GM21423 (cell line): ENCODE measurements around the gene CLCN2.
A peak's percentile ranks its signal among the peaks of the same experiment; 100 is the strongest.
"Not testable (repeated sequence)": the region's sequence is repeated elsewhere in the genome, so short reads cannot be mapped to it uniquely, and the experiment has no call there.

Experiments
- ATAC-seq: cut with Tn5 transposase; IDR thresholded peaks from one replicate; pipeline ENCODE4 v1.9.1; 2021; ENCODE audit warnings: mild to moderate bottlenecking, moderate library complexity; ENCODE audit not compliant: unreplicated experiment

CLCN2 gene

DNA sequence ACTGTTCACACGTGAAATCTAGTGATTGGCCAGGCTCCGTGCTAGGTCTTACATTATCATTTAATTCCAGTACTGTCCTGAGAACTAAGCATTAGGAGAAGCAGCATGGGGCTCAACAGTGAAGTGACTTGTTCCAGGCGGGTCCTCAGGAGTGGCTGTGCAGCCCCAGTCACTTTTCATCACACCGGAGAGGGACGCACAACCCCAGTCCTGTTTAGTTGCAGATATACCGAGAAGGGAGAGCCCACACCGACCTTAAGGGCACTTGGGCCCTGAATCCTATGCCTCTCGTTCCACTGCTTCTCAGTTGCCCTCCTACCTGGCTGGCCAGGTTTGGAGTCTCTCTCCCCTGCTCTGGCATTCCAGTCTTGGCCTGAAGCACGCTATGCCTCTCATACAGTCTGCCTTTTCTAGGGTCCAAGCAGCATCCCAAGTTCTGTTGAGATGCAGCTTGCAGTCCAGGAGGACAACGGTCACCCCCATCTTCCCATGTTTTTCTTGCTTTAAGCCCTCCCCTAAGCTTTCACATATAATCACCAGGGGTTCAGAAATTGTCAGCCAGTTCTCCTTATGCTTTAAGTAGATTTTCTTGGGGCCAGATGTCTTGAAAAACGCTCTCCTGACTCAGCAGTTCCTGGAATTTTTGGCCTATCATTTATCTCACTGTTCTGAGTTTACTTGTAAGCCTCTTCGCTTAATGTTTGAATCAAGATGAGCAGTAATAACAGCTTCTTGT is 13.9 kb downstream of the CLCN2 start:
- no peak for ATAC-seq

DNA sequence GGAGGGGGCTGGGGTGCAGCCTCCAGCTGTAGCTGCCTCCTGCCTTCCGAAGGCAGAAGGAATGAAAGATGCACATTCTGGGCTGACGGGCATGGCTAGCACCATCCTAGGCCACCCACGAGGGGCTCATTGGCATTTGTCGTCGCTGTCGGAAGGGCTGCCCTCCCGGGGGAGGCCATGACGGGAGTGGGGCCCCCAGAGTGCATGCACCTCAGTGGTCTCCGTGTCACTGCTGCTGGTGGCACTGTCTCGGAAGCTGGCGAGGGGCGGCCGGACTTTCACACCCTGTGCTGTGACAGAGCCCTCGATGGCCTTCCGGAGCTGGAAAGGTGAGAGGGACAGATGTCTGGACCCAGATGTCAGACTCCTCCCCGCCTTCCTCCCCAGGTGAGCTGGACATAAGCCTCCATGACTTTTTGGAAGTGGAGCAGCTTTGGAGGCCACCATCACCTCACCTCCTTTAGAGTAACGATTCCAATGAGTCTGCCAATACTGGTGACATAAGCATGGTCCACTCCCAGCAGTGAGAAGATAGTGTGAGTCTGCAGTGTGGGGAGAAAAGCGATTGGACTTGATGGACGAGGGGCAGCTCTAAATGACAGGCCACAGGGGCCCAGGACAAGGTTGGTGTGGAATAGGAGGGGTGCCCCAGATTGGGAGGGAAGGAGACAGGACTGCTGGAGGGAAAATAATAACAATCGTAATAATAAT is 14.8 kb downstream of the CLCN2 start:
- no peak for ATAC-seq

DNA sequence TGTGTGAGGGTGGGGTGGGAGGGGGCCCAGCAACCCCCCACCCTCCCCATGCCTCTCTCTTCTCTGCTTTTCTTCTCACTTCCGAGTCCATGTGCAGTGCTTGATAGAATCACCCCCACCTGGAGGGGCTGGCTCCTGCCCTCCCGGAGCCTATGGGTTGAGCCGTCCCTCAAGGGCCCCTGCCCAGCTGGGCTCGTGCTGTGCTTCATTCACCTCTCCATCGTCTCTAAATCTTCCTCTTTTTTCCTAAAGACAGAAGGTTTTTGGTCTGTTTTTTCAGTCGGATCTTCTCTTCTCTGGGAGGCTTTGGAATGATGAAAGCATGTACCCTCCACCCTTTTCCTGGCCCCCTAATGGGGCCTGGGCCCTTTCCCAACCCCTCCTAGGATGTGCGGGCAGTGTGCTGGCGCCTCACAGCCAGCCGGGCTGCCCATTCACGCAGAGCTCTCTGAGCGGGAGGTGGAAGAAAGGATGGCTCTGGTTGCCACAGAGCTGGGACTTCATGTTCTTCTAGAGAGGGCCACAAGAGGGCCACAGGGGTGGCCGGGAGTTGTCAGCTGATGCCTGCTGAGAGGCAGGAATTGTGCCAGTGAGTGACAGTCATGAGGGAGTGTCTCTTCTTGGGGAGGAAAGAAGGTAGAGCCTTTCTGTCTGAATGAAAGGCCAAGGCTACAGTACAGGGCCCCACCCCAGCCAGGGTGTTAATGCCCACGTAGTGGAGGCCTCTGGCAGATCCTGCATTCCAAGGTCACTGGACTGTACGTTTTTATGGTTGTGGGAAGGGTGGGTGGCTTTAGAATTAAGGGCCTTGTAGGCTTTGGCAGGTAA is 15.9 kb downstream of the CLCN2 start:
- no peak for ATAC-seq

DNA sequence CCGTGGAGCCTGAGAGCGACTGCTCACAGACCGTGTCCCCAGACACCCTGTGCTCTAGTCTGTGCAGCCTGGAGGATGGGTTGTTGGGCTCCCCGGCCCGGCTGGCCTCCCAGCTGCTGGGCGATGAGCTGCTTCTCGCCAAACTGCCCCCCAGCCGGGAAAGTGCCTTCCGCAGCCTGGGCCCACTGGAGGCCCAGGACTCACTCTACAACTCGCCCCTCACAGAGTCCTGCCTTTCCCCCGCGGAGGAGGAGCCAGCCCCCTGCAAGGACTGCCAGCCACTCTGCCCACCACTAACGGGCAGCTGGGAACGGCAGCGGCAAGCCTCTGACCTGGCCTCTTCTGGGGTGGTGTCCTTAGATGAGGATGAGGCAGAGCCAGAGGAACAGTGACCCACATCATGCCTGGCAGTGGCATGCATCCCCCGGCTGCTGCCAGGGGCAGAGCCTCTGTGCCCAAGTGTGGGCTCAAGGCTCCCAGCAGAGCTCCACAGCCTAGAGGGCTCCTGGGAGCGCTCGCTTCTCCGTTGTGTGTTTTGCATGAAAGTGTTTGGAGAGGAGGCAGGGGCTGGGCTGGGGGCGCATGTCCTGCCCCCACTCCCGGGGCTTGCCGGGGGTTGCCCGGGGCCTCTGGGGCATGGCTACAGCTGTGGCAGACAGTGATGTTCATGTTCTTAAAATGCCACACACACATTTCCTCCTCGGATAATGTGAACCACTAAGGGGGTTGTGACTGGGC is 16.7 kb downstream of the CLCN2 start:
- no peak for ATAC-seq

DNA sequence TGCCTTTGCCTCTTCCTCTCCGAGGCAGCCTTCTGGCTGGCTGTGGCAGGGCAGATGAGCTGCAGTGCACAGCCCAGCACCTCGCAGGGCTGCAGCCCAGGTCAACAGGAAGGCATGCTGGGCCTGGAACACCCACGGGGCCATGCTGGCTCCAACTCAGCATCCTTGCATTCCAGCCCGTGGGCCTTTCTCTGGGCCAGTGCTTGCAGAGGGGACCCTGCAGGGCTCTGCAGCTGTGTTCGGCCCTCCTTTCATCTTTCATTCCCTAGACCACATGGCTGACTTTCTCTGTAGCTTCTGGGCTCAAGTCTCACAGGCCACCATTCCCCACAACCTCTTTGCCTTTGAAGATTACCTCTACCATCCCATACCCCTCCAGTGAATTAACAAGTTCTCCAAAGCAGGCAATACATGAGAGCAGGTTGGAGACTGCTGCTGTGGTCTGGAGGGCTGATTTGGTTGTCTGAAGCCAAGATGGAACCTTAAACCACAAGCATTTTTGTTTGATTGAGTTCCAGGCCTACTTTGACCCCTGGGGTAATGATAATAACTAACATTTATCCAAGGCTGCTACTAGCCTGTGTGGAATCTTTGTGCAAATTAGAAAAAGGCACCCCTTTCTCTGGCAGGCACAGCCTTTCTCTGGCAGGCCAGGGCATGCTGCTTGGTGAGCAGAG is 18.1 kb downstream of the CLCN2 start:
- ATAC-seq = no peak

DNA sequence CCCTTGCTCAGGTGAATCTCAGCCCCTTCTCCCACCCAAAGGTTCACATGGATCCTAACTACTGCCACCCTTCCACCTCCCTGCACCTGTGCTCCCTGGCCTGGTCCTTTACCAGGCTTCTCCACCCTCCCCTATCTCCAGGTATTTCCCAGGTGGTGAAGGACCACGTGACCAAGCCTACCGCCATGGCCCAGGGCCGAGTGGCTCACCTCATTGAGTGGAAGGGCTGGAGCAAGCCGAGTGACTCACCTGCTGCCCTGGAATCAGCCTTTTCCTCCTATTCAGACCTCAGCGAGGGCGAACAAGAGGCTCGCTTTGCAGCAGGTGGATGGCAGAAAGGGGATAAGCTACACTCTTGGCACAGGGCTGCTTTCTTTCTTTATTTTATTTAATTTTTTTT is 19.5 kb downstream of the CLCN2 start:
- no peak for ATAC-seq

DNA sequence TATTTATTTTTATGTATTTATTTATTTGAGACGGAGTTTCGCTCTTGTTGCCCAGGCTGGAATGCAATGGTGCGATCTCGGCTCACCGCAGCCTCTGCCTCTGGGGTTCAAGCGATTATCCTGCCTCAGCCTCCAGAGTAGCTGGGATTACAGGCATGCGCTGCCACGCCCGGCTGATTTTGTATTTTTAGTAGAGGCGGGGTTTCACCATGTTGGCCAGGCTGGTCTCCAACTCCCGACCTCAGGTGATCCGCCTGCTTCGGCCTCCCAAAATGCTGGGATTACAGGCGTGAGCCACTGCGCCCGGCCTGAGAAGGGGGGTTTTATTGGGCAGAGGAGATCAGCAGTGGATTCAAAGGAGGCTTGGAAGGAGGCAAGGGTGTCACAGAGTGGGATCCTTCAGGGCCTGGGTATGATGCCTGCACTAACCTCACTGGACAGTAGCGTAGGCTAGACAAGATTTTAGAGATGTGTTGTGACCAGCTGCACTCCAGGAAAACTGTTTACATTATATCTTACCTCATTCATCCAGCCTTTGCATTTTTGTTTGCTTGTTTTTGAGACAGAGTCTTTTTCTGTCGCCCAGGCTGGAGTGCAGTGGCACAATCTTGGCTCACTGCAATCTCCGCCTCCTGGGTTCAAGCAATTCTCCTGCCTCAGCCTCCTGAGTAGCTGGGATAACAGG is 21.8 kb downstream of the CLCN2 start:
- ATAC-seq = not testable (repeated sequence)

DNA sequence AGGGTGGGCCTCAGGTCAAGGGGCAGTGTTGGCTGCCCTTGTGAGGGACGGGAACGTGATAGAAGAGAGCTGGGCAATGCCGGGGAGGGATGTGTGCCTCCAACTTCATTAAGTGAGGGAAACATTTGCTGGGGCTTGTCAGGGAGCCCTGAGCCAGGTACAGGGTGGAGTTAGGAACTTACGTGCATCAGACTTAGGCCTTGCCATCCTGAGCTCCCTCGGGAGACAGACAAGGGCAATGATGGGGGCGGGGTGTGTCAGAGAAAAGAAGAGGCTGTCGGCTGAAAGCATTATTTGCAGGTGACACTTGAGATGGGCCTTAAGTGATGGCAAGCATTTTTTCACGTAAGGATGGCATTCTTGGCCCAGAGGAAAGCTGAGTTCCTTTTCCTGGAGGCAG is 22.4 kb downstream of the CLCN2 start:
- ATAC-seq = no peak

DNA sequence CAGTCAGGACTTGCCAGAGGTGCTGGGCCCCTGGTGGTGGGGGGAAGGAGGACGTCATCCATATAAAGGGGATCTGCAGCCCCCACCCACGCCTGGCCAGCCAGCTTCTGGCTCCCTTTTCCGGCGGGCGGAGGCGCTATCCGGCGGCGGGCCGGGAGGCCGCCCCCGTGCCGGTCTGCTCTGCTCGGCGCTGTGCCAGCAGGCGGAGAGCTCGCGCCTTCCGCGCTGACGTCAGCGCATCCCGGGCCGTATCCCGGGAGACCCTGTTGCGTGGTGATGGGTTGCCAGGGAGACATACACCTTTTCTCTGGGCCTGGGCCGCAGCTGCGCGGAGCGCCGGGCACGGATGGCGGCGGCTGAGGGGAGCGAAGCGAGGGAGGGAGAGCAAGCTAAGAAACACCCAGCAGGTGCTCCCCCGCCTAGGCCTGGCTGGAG is 22.9 kb downstream of the CLCN2 start:
- no peak for ATAC-seq

DNA sequence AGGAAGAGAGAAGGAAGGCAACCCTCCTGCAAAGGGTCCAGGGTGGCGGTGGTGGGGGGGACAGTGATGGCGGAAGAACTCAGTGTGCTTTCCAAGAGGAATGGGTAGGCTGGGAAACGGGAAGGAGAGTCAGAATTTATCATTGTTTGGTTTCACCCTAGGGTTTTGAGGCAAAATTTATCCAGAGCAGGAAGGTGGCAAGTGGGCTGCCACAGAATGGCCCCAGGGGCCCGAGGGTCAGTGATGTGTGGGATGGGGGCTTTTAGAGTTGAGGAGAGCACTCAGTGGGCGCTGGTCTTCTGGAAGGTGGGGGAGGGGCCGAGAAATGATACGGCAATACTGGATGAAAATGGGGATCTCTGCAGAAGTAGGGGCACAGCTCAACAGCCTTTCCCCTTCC is 23.4 kb downstream of the CLCN2 start:
- no peak for ATAC-seq

DNA sequence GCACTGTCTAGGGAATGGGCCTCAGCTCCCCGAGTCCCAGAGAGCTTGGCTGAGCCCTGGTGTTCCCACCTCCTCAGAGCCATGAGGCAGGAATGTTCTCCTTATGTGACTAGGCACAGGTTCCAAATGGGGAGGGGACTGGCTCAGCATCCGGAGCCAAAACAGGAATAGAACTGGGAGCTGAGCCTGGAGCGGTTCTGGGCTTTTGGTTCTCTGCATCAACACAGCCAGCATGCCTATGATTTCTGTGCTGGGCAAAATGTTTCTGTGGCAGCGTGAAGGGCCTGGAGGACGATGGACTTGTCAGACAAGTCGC is 24.0 kb downstream of the CLCN2 start, which contains the start of gene FAM131A:
Gene FAM131A (plus strand): TSS at position 202 of the 316 bp plus-strand sequence. CDS start 31 bp downstream, at position 233.
- ATAC-seq = no peak

DNA sequence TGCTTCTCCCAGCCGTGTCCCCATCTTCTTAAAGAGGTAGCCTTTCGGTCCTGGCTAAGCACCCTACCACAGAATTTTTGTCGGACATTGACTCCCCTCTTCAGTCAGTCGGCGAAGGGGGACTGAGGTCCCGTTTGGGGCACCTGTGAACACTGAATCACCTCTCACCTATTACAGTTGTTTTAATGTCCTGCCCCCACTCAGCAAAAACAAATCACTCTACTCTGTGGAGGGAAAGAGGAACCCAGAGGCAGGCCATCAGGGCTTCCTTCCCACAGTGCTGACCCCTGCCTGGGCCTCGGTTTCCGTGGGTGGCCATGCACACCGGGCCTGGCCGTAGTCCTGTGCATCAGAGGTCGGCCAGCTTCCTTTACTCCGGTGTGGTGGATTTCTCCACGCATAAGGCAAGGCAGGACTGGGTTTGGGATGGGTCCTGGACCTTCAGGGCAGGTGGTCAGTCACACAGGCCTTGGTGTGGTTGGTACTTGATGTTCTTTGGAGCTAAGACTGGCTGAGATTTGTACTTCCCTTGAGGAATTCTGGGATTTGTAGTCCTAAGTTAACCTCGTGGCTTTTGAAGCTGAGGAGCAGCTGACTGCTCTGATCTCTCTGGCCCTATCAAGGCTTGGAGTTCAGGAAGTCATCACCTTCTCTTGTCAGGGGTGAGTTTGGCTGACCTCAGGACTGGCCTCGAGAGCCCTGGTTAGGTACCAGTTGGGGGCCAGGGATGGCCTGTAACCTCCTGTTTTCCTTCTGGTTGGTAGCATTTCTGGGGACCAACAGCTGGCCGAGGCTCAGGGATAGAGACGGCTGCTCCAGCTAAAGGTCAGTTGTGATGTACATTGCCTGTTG is 24.6 kb downstream of the CLCN2 start:
- ATAC-seq = no peak

DNA sequence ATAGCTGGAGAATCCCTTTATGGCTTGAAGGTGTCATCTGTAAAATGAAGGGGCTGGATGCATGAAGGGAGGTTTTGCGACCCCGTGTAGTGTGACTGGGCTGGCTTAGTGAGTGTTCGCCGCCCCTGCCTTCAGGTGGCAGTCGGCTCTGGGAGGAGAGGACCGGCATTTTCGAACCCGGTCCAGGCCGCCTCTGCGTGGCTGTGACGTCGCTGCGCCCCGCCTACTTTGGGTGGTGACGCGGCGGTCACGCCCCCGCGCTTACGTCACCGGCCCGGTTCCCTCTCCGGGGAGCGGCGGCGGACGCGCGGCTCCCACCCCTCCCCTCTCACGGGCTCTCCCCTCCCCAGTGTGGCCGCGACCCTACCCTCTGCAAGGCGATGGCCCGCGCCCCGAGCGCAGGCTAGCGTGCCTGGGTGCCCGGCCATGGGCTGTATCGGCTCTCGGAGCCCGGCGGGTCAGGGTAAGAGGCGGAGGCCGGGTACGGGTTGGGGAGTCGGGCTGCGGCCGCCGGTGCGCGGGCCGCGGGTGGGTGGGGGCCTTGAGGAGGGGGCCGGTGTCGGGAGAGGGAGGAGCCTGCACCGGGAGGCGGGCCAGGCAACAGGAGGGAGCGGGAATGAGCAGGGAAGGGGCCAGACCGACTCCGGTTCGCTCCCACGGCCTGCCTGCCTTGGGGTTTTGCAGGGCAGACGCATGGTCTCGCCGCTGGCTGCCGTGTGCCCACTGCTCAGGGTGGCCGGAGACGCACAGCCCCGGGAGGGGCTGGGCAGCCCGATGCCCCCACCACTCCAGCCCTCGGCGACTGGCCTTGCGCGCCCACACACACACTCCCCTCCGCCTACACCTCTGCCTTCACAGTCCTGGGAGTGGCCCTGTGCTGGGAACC is 25.5 kb downstream of the CLCN2 start:
- peak; percentile 69 for ATAC-seq

DNA sequence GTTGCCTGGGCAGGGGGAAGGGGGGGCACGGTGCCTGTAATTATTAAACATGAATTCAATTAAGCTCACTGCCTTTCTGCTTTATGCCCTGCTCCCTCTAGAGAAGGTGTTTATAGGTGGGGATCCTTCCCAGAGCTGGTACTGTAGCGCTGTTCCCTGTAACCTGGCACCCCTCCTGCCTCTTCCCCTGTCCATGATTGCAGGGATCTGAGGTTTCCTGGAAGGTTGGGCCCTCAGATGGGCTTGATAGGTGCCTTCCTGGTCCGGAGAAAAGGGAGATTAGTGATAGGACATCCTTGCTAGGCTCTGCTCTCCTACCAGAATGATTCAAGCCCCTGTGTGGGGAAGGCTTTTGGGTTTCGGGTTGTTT is 26.1 kb downstream of the CLCN2 start:
- peak; percentile 1 for ATAC-seq

DNA sequence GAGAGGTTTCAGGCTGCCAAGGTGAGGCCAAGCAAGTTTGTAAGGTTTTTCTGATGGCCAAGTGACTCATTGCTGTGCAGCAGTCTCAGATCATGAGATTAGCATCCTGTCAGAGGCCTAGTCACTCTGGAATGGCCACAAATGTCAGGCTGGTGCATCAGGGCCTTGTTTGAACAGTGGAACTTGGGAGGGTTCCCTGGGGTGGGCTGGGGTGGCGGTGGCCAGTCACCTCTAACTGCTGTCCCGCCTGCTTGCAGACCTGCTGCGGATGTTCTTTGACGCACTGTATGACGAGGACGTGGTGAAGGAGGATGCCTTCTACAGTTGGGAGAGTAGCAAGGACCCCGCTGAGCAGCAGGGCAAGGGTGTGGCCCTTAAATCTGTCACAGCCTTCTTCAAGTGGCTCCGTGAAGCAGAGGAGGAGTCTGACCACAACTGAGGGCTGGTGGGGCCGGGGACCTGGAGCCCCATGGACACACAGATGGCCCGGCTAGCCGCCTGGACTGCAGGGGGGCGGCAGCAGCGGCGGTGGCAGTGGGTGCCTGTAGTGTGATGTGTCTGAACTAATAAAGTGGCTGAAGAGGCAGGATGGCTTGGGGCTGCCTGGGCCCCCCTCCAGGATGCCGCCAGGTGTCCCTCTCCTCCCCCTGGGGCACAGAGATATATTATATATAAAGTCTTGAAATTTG is 26.8 kb downstream of the CLCN2 start:
- ATAC-seq = no peak

DNA sequence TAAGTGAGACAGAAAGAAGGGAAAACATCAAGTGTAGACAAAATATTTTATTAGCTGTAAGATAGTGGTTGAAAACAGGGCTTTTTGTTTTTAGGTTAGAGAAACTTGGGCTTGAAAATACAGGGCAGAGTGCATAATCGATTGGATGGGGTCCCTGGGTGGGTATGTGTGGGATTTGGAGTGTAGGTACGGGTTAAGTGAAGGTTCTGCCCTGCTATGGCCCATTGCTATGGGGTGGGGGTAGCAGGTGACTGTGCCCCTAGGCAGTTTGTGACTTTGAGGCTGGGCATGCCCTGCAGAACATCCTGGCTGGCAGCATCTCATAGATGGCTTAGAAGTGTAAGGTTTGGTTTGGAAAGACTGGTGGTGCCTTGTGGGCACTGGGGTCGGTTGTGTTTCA is 27.7 kb downstream of the CLCN2 start:
- no peak for ATAC-seq

DNA sequence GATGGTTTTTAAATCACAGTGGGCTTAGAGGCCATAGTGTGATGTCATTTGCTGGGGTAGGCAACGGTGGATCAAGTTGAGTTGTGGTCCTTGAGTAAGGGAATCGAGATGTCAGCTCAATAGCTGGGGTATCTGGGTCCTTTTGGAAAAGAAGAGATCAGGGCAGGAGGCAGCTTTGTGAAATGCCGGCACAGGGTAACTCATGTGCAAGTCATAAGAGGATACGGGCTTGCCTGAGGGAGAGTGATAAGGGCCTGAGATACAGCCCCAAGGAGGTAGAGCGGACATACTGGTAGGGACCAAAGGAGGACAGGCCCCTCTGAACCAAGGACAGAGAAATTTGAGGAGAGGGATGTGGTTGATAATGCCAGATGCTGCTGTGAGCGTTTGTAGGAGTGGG is 28.2 kb downstream of the CLCN2 start:
- no peak for ATAC-seq
